Measurements from ENCODE around the gene CTAG2. TPM values are rescaled to one million over a fixed set of nuclear protein-coding genes. Genes with fewer than 3 reads are reported as not detected.

Gene CTAG2
- total RNA-seq, 1 experiment from 2014 or later, result not detected

DNA sequence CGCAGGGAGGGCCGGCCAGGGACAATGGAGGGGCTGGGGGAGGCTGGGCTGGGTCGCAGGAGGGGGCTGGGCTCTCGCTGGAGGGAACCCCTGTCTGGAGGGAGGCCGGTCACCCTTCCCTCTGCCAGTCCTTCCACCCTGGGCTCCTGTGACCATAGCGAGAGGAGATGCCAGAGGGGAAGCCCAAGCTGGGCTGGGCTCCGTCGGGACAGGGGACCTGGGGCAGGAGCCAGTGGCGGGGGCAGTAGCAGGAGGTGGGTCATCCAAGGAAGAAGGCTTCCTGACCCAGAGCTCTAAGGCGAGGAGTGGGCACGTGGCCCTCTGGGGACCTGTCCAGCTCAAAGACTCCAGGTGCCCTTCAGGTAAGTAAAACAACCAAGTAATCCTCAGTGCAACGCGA lies 51.2 kb downstream of the CTAG2 start:
- Mint-ChIP-seq H3K27ac (ENCODE audit: low read depth, unreplicated experiment) (no peak overlapping the region), H3K9me3 (ENCODE audit: unreplicated experiment) (peaks cover 7% of the 10 kb centered on the region), H3K36me3 (ENCODE audit: insufficient read depth, unreplicated experiment) (no peaks in the 10 kb centered on the region), H3K4me1 (ENCODE audit: insufficient read depth, unreplicated experiment) (peaks cover 53% of the 10 kb centered on the region), H3K4me3 (ENCODE audit: unreplicated experiment) (no peak overlapping the region), H3K27me3 (ENCODE audit: insufficient read depth, unreplicated experiment) (no peaks in the 10 kb centered on the region)
- TF ChIP-seq CTCF (IDR thresholded peaks at IDR 0.05; ENCODE audit: unreplicated experiment), result no peak
- intact Hi-C loops (cut with micrococcal nuclease), result no loop called here
- ChIA-PET POLR2A (no interaction called here), CTCF (interaction anchor here (0.8 kb wide), 1 partner anchor 650 kb away, joined by 3 read pairs; no protein-coding TSS in a partner anchor)
- no peak for DNase-seq (ENCODE audit: unreplicated experiment)
- no TSS peak for BruUV-seq (replicated peaks)

Other genes starting within 250 kb of the CTAG2 start
- gene DNASE1L1, start 244.3 kb downstream of the CTAG2 start, total RNA-seq (2022), result 20.5 and 21.2 TPM in 2 replicates
- 48.0 and 59.1 TPM in 2 replicates for gene TAFAZZIN, start 242.0 kb downstream of the CTAG2 start, total RNA-seq (2022)
- gene ATP6AP1, start 224.9 kb downstream of the CTAG2 start, total RNA-seq (2022), result 48.7 and 57.0 TPM in 2 replicates
- gene GDI1, start 216.4 kb downstream of the CTAG2 start, total RNA-seq (2022), result 89.9 and 121 TPM in 2 replicates
- gene FAM50A, start 209.4 kb downstream of the CTAG2 start, total RNA-seq (2022), result 62.1 and 88.7 TPM in 2 replicates
- gene PLXNA3, start 195.3 kb downstream of the CTAG2 start, total RNA-seq (2022), result 47.6 and 48.0 TPM in 2 replicates
- 17.8 and 21.1 TPM in 2 replicates for gene LAGE3, start 174.3 kb downstream of the CTAG2 start, total RNA-seq (2022)
- 26.7 and 27.9 TPM in 2 replicates for gene UBL4A, start 167.0 kb downstream of the CTAG2 start, total RNA-seq (2022)
- gene SLC10A3, start 162.9 kb downstream of the CTAG2 start, total RNA-seq (2022), result 17.9 and 21.2 TPM in 2 replicates
- 40.9 and 45.3 TPM in 2 replicates for gene FAM3A, start 137.3 kb downstream of the CTAG2 start, total RNA-seq (2022)
- gene G6PD, start 106.7 kb downstream of the CTAG2 start, total RNA-seq (2022), result 42.1 and 49.5 TPM in 2 replicates
- gene IKBKG, start 106.0 kb downstream of the CTAG2 start, total RNA-seq (2022), result 29.3 and 32.1 TPM in 2 replicates
- gene CTAG1A, start 68.4 kb downstream of the CTAG2 start, total RNA-seq (2022), result not detected in 2 replicates
- not detected in 2 replicates for gene CTAG1B, start 34.3 kb downstream of the CTAG2 start, total RNA-seq (2022)
- 2.0 and 2.1 TPM in 2 replicates for gene GAB3, start 97.5 kb upstream of the CTAG2 start, total RNA-seq (2022)
- gene DKC1, start 109.3 kb upstream of the CTAG2 start, total RNA-seq (2022), result 149 and 196 TPM in 2 replicates
- 11.8 and 12.7 TPM in 2 replicates for gene MPP1, start 151.9 kb upstream of the CTAG2 start, total RNA-seq (2022)
- gene SMIM9, start 181.1 kb upstream of the CTAG2 start, total RNA-seq (2022), result not detected in 2 replicates
- gene F8A1, start 232.8 kb upstream of the CTAG2 start, total RNA-seq (2022), result 10.4 and 12.4 TPM in 2 replicates